DND-41 (cell line): ENCODE results near the gene ATP2C1.

Experiments
- EZH2 ChIP-seq: IDR thresholded peaks from 3 replicates; pipeline ENCODE4 v1.6.1; 2012; ENCODE audit warnings: borderline replicate concordance, low read depth, mild to moderate bottlenecking, moderate library complexity, low read length, inconsistent platforms; ENCODE audit not compliant: severe bottlenecking
- TF ChIP-seq, protein P1 (sequence below): IDR thresholded peaks from 2 replicates; pipeline ENCODE4 v1.5.1; 2012; ENCODE audit warnings: borderline replicate concordance, low read length, moderate library complexity, mild to moderate bottlenecking; ENCODE audit not compliant: poor library complexity, severe bottlenecking; ENCODE audit errors: extremely low read depth

GRCh38 chr3:130907500-130907899, 13.6 kb downstream of the ATP2C1 start:
- TF ChIP-seq, protein P1, sequence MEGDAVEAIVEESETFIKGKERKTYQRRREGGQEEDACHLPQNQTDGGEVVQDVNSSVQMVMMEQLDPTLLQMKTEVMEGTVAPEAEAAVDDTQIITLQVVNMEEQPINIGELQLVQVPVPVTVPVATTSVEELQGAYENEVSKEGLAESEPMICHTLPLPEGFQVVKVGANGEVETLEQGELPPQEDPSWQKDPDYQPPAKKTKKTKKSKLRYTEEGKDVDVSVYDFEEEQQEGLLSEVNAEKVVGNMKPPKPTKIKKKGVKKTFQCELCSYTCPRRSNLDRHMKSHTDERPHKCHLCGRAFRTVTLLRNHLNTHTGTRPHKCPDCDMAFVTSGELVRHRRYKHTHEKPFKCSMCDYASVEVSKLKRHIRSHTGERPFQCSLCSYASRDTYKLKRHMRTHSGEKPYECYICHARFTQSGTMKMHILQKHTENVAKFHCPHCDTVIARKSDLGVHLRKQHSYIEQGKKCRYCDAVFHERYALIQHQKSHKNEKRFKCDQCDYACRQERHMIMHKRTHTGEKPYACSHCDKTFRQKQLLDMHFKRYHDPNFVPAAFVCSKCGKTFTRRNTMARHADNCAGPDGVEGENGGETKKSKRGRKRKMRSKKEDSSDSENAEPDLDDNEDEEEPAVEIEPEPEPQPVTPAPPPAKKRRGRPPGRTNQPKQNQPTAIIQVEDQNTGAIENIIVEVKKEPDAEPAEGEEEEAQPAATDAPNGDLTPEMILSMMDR, result no peak
- TF ChIP-seq EZH2, result no peak
